Fibroblast of pulmonary artery (primary cell): ENCODE data around the gene TIMM10.

Experiments
- DNase-seq: peaks from one replicate; pipeline ENCODE4 v3.0.0-alpha.2; 2010; ENCODE audit warnings: low read depth
- H3K4me3 ChIP-seq: replicated peaks from 2 replicates; pipeline ENCODE4 v1.5.1; 2011; ENCODE audit warnings: low read depth, mild to moderate bottlenecking, control low read depth, low read length, moderate library complexity
- CTCF ChIP-seq: IDR thresholded peaks from 2 replicates; pipeline ENCODE4 v1.5.1; 2011; ENCODE audit warnings: mild to moderate bottlenecking, control low read depth, low read length, inconsistent platforms; ENCODE audit errors: missing control alignments

The TIMM10 gene

GRCh38 chr11:57504511-57504910, 26.0 kb downstream of the TIMM10 start:
- no peak for TF ChIP-seq CTCF
- no peak overlapping the region for H3K4me3 ChIP-seq

GRCh38 chr11:57502870-57503269, 27.7 kb downstream of the TIMM10 start:
- no peak overlapping the region for H3K4me3 ChIP-seq
- no peak for DNase-seq
- TF ChIP-seq CTCF = no peak

More at GRCh38 chr11:57504511-57504910, 26.0 kb downstream of the TIMM10 start:
- no peak for DNase-seq

GRCh38 chr11:57502376-57502775, 28.2 kb downstream of the TIMM10 start:
- no peak for DNase-seq
- H3K4me3 ChIP-seq = no peak overlapping the region
- TF ChIP-seq CTCF = no peak

GRCh38 chr11:57501953-57502352, 28.6 kb downstream of the TIMM10 start:
- no peak for TF ChIP-seq CTCF
- DNase-seq = peak; percentile 18

GRCh38 chr11:57500926-57501325, 29.6 kb downstream of the TIMM10 start:
- TF ChIP-seq CTCF = no peak
- no peak for DNase-seq
- H3K4me3 ChIP-seq = no peak overlapping the region

More at GRCh38 chr11:57501953-57502352, 28.6 kb downstream of the TIMM10 start:
- no peak overlapping the region for H3K4me3 ChIP-seq

GRCh38 chr11:57500515-57500914, 30.0 kb downstream of the TIMM10 start:
- no peak for DNase-seq
- H3K4me3 ChIP-seq = no peak overlapping the region
- TF ChIP-seq CTCF = no peak

GRCh38 chr11:57499983-57500461, 30.5 kb downstream of the TIMM10 start:
- H3K4me3 ChIP-seq = peak overlapping the region; percentile 36
- TF ChIP-seq CTCF = no peak
- no peak for DNase-seq
